Right ventricle myocardium superior (tissue), 1 donor: Measurements from ENCODE around the gene MIR17HG. TPM values are rescaled to one million over a fixed set of nuclear protein-coding genes. Genes with fewer than 3 reads are reported as not detected.

Experiments used
- ATAC-seq: fragments of 200-7000 bp; cut with Tn5 transposase; one replicate; pipeline ENCODE4 v1.9.1; 2020; ENCODE audit warnings: mild to moderate bottlenecking; ENCODE audit not compliant: poor library complexity
- DNase-seq: peaks from one replicate; pipeline ENCODE4 v3.0.0-alpha.2; 2020
- intact Hi-C: fragments of 100-400 bp; cut with DNase I; formaldehyde crosslinking; loops from one replicate; pipeline ENCODE4 v1.11.2; 2022
- total RNA-seq: library from RNA; stranded (reverse); fragmentation: NEBNext Ultra II Directional; extraction: Animal tissue kit (Norgen Biotek cat#: 25700); gene quantifications from one replicate; pipeline ENCODE4 v1.2.1, GENCODE V29; 2021
- donor health status: DM: no; HTN: yes; CAD: no; lungs with severe emphysema.

MIR17HG gene
- total RNA-seq, 1 donor from 2014 or later, result 1.0 TPM

DNA sequence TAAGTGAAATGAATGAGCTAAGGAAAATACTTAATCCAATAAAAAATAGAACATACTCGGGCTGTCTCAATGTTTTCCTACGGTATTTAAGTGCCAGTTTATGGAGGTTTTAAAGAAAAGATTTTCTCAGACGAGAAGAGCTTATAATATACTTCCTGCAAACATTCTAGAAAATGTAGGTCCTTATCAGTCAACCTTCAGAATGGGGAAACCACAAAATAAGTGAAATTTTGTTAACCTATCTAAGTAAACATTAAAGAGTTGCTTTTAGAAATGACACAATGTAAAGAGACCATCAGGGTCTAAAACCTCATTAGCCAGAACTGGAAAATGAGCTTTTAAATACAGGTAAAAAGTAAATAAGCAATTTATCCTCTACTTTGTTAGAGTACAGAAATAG, 12.1 kb downstream of the MIR17HG start:
- ATAC-seq, result no peak

DNA sequence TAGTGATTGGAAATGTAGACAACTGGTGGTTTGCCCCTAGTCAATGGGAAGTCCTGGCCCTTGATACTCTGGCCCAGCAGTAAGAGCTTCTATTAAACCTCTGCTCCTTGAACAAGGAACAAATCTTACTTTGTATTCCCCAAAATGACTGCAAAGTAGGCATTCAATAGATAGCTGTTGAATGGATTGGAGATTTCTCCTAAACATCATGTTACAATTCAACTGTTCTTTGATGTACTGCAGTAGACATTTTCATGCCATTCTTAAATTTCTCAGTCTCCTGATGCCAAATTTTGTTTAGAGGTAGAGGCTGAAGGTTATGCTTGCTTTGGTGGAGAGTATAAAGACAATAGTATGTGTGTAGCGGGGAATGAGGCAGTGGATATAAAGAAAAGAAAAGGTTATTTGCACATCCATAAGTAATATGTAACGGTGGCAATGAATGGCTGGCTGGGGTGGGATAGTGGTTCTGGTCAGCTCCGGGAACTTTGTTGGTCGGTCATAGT, 12.8 kb downstream of the MIR17HG start:
- ATAC-seq, result no peak
- intact Hi-C loops, result no loop called here
- DNase-seq, result no peak

More for the DNA sequence above, 12.1 kb downstream of the MIR17HG start:
- DNase-seq, result no peak
- intact Hi-C loops, result no loop called here

DNA sequence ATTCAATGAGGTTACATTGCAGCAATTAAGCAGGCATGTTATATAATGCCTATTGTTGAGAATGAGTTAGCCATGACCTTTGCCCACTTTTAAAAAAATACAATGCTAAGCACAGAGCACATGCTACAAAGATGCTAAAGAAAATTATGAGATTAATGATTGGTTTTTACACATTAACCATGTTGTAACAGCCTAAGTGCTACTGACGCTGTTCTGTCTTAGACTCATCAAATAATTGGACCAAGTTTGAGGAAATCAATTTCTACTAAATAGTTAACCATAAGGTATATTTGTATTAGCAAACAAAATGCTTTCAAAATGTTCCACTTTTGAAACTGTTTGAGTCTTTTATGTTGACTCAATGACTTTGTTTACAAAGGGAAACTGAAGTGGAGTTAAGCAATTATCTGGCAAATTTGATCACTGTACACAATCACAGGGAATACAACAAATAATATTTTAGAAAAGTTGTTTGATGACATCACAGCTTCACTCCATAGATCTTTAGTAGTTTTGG, 14.3 kb downstream of the MIR17HG start:
- intact Hi-C loops, result no loop called here
- ATAC-seq, result no peak
- no peak for DNase-seq

DNA sequence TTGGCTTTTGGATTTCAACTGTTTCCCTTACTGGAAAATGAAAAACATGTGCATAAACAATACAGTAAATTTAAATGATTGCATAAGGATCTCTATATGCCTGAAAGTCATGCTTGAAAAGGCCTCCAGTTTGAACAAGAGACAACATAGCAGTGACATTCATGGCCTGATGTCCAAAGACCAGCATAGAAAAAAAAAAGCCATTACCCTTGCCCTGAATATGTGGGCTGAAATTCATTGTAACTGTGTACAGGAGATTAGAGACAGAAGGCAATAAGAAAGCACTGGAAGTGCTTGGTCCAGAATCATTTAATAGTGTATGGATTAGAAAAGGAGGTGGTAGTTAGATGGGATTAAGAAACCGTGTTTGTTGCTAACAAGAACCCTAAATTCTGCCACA, 15.4 kb downstream of the MIR17HG start:
- intact Hi-C loops, result no loop called here
- ATAC-seq (no peak), DNase-seq (no peak)

DNA sequence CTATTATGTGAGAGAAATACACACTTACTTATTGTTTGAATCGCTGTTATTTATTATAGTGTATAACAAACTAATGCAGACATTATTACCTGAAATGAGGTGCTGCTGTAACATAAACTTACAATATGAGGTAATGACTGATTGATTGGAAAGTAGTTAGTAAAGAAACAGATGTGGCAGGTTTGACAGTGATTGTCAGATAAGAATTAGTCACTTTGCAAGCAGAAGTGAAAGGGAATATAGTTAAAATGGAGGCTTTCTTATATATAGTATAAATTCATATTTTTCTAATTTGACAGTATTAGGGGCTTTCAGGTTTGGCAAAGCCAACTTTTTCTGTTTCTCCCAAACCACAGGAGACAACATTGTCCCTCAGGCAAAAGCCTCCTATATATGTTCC, 20.6 kb downstream of the MIR17HG start:
- no peak for DNase-seq
- no peak for ATAC-seq
- intact Hi-C loops, result no loop called here

DNA sequence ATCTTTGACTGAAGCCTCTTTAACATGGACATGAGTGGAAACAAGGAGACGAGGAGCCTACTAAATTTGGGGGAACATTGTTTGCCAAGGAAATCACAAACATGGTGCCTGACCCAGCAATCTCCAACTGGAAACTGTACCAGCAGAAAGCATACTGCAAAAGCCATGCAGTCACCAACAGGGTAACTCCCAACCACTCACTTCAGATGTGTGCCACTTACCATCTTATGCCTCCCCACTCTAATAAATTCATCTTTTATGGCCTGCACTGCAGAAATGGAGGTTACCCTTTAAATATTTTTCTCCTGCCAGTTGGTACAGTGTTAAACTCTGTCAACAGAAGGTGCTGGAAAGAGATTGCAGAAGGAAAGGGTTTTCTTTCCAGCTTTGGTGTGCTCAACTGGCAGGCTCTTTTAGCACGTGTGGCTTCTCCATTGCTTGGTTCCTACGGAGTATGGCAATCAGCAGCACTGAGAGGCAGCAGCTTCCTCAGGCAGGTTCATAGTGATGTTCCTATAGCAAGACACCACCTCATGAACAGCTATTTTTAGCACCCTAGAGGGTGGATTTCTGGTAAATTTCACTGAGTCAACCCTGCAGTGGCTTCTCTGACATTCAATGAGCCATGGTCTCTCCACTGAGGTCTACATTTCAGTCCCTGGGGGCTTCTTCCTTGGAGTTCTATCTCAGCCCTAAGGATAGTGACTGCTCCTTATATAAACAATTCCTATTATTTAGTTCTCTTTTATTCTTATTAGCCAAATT, 21.4 kb downstream of the MIR17HG start:
- intact Hi-C loops, result no loop called here
- ATAC-seq (no peak), DNase-seq (no peak)

DNA sequence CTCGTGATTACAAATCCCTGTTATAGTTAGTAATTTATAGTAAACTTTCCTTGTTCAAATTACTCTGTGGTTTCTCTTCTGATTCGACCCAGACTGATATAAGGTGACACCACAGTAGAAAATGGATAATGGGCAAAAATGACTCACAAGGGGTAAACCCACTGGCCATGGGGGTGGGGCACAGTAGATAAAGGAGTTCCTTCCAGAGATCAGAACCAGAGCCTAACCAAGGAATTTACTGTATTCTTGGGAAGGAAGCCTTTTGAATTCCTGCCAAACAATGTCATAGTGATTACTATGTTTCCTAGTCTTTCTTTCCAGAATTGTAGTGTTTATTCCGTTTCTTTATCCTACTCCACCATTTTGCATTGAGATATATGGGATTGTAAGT, 21.9 kb downstream of the MIR17HG start:
- ATAC-seq (no peak), DNase-seq (no peak)
- intact Hi-C loops, result no loop called here

DNA sequence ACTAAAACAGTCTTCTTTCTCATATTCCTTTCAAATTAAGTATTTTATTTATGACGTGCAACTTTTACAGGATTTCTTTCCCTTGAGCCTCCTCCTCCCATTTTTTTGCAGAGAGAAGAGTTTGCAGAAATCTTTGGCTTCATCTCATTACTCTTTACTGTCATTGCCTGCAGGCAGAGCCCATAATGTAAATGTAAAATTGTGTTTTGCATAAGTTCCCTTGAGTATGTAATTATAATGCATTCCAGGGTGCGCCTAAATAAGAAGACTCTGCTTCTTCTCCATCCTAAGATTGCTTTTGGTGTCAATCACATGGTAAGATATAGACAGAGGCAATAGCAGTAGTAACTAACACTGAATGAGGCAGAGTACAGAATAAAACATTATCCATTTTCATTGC, 23.0 kb downstream of the MIR17HG start:
- no peak for DNase-seq
- intact Hi-C loops, result loop anchor here (10.0 kb wide), 1 partner anchor 354 kb away; no protein-coding TSS in a partner anchor
- ATAC-seq, result no peak

DNA sequence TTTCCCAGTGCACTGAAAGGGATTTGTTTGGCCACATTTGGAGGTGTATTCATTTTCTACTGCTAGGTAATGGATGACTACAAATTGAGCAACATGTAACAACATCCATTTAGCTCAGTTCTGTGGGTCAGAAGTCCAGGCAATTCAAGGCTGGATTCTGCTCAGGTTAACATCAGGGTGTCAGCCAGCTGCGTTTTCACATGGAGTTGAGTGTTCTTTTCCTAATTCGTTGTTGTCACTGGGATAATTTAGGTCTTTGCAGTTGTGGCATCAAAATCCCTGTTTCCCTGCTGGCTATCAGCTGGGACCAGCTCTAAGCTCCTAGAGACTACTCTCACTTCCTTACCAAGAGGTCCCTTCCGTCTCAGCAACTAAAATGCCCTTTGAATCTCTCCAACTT, 25.4 kb downstream of the MIR17HG start:
- DNase-seq (no peak), ATAC-seq (no peak)
- intact Hi-C loops, result loop anchor here (10.0 kb wide), 1 partner anchor 352 kb away; no protein-coding TSS in a partner anchor

DNA sequence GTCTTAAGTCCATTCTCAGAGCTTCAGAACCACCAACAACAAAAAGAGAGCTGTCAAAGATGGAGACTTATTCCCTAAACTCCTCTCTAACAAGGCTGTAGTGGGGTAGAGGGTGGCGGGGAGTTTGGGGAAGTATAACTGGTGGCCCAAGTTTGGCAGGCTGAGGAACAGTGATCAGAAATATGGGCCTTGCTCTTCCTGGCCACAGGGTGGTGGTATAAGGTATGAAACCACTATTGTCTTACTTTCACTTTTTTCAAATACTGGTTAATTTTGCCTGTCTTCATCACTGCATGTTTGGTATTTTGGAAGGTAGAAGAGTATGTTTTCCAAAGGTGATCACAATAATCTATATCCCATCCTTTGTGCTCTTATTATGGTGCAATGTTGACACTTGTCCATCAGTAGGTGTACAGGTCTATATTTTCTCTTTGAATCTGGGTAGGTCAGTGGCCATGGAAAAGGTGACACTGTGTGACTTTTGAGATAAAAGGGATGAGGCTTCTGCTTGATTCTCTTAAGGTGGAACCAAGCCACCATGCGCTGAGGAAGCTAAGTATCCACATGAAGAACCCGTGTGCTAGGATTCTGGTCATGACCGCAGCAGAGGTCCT, 27.7 kb downstream of the MIR17HG start:
- DNase-seq (no peak), ATAC-seq (peak; percentile 43)
- intact Hi-C loops, result loop anchor here (10.0 kb wide), 1 partner anchor 350 kb away; no protein-coding TSS in a partner anchor

DNA sequence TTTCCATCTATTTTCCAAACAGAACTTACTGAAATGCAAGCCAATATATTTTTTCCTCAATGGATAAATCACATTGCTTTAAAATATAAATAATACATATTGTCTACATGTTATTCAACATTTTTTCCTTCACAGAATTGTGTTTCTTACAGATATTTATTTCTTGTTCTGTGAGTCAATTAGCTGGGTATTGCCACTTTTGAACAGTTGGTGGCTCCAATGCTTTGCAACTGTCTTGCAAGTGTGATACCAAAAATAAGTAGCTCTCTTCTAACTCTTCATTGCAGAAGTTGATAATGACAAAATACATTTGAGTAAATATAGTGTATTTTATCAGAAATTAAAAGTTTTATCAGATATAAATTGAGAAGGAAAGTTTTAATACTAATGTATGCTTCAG, 33.9 kb downstream of the MIR17HG start:
- intact Hi-C loops, result loop anchor here (10.0 kb wide), 1 partner anchor 393 kb away; no protein-coding TSS in a partner anchor
- ATAC-seq (no peak), DNase-seq (no peak)

DNA sequence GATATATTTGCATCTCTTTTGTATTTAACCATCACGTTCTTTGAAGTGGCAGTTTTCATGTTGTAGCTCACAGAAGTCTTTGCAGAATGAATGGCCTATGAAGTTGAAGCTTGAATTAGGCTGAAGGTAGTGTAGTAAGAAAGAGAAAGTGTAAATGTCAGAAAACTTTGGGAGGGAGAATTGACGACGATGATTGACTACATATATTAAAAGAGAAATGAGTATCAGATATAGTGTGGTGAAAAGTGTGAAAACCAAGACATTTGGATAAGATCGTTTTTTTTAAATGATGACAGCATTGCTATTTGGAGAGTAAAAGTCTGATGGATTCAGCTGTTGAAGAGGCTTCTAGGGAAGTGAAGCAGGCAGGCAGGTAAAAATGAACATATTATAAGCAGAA, 36.3 kb downstream of the MIR17HG start:
- DNase-seq (no peak), ATAC-seq (no peak)
- intact Hi-C loops, result loop anchor here (10.0 kb wide), 1 partner anchor 391 kb away; no protein-coding TSS in a partner anchor

DNA sequence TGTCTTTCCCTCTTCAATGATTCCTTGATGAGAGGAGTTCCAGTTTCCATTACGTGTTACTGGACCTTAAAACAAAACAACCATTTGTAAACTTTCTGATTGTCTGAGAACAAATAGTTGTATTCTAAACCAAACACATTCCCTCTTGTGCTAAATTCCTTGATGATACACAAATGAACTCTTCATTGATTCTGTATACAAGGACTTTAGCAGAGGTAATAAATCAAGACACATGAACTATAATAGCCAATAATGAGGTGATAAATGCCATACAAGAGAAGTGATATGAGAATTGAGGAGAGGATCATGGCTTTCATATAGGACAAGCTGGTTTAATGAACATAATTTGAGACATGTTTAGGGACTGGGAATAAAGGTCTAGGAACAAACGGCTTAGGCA, 37.4 kb downstream of the MIR17HG start:
- ATAC-seq, result no peak
- no peak for DNase-seq
- intact Hi-C loops, result loop anchor here (10.0 kb wide), 1 partner anchor 390 kb away; no protein-coding TSS in a partner anchor

DNA sequence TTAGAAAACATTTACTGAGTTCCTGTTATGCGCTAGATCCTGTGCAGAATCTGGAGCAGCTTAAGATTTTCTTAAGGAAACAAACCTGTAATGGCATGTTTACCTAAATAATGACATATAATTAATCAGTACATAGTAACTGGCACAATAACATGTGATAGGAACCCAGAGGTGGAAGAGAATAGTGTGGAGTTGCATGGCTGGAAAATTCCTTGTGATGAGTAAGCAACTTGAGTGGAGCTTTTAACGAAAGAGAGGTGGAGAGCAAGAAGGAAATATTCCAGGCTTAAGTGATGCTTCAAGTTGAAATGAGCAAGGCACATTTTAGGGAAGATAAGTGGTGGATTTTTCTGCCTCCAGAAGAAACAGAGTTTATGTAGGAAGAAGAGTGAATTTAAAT, 41.7 kb downstream of the MIR17HG start:
- no peak for DNase-seq
- intact Hi-C loops, result loop anchor here (10.0 kb wide), 1 partner anchor 386 kb away; no protein-coding TSS in a partner anchor
- ATAC-seq, result no peak

DNA sequence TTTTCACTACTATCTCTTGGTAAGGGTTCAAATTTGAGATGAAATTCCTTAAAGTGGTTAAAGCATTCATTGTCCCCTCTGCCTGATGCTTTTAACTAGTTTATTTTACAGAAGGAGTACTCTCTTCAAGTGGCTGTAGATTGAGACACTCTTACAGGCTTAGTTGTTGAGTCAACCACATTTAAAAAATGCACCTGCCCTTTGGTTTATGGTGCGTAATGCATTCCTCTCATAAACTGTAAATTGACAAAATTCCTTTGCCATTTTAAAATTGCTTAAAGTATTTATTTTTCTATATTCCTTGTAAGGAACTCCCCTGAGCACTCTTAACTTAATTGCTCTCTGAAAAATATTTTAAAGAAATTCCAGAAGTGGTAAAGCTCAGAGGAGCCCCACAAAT, 50.1 kb downstream of the MIR17HG start:
- intact Hi-C loops, result no loop called here
- ATAC-seq, result no peak
- DNase-seq, result no peak

DNA sequence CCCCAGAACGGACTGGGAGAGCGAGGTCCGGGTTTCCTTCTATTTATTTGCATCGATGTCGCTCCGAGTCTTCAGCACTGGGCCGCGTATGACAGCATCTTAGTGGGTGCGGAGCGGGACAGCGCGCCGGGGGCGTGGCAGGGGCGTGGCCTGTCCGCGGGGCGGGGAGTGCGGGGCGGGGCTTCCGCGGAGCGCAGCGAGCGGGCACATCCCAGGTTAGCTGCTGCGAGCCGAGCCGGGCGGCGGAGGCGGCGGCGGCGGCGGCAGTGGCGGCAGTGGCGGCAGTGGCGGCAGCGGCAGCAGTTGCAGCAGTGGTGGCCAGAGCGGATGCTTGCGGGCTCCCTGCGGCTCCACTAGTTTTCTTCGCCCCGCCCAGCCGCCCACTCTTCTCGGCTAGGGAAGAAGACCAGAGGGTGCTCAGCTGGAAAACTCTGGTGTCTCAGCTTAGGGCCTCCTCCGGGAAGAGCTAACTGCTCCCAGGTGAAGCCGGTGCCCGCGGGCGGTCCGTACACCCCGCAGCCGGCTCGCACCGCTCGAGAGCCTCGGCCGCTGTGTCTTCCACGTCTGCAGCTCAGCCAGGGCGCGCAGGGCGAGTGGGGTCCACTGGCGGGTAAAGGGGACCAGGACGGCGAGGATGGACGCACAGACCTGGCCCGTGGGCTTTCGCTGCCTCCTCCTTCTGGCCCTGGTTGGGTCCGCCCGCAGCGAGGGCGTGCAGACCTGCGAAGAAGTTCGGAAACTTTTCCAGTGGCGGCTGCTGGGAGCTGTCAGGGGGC, 51.1 kb downstream of the MIR17HG start, which contains the start of gene GPC5:
GPC5 (plus strand) TSS at position 209 of the 776 bp plus-strand sequence.
- ATAC-seq, result peak; percentile 100
- DNase-seq, result peak; percentile 86
- intact Hi-C loops, result no loop called here

DNA sequence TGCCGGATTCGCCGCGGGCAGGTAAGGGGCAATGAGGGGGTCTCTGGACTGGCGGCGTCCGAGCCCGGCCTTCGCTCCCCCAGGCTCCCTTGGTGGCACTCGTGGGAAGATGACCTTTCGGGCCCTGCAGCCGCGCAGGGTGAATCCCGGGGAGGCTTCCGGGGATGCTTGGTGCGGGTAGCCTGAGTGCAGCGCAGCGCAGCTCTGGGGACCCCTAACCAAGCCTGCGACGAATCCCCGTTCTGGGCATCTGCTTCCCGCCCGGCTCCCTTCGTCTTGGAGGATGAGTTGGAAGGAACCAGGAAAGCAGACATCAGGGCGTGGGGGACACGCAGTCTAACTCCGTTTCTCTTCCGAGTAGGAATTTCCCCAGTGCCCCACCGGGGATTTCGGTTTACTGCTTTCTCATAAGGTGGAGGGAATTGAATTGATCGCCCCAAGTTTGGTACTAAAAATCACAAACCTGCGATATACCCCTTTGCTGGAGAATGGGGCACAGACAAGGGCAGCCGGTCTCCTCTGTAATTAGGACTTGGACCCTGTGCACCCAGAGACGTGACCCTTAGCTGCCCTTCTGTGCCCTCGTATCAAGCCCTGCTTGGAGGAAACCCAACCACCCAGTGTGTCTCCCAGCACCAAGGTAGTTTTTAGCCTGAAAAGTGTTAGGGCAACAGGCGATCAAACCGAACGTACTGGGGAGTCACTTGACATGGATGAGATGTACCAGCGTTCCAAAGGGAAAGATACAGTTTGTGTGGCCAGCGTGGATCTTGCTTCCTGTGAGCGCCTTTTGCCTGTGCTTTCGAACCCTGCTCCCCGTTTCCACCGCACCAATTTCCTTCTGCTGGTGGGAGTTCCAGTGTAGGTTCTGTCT, 51.9 kb downstream of the MIR17HG start:
- intact Hi-C loops, result no loop called here
- ATAC-seq, result peak; percentile 28
- no peak for DNase-seq

DNA sequence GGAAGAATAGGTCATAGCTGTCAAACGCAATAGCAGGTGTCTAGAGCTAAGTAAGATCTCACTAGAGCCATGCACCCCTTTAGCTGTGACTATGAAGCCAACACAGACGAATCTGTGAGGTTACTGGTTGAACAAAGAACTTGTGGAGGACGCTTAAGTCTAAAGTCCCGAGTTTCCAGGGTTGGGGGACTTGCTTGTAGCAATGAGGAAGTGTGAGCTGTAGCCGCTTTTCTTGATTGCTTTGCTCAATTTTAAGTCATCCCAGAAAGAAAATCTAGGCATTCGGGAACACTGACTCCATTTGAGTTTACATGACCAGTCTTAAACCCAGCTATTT, 52.5 kb downstream of the MIR17HG start:
- ATAC-seq, result no peak
- no peak for DNase-seq
- intact Hi-C loops, result no loop called here
